ENCODE data around the gene FHIT.

The FHIT gene

DNA sequence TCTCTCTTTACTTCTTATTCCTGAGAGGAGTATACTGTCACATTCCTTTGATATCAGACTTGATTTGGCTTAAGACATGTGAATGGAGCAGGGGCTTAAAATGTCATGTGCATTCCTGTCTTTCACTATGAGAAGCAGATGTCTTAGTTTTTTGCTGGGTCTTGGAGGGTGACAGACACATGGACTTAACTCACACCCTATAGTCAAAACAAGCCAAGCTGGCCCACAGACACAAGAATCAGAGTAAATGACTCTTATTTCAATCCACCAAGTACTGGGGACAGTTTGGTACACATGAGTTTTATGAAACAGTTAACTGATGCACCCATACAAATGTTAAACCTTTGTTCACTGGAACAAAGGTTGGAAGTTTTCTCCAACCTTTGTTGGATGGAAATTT is 1177.3 kb downstream of the FHIT start:
- H3K4me3 ChIP-seq (ENCODE audit: control insufficient read depth, low read depth, low read length) = no peak overlapping the region
- TF ChIP-seq, protein P1, sequence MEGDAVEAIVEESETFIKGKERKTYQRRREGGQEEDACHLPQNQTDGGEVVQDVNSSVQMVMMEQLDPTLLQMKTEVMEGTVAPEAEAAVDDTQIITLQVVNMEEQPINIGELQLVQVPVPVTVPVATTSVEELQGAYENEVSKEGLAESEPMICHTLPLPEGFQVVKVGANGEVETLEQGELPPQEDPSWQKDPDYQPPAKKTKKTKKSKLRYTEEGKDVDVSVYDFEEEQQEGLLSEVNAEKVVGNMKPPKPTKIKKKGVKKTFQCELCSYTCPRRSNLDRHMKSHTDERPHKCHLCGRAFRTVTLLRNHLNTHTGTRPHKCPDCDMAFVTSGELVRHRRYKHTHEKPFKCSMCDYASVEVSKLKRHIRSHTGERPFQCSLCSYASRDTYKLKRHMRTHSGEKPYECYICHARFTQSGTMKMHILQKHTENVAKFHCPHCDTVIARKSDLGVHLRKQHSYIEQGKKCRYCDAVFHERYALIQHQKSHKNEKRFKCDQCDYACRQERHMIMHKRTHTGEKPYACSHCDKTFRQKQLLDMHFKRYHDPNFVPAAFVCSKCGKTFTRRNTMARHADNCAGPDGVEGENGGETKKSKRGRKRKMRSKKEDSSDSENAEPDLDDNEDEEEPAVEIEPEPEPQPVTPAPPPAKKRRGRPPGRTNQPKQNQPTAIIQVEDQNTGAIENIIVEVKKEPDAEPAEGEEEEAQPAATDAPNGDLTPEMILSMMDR (IDR thresholded peaks at IDR 0.05; ENCODE audit: control insufficient read depth, insufficient read depth, low read depth, low read length, missing control alignments) = no peak
- DNase-seq (ENCODE audit: low read depth) = no peak

DNA sequence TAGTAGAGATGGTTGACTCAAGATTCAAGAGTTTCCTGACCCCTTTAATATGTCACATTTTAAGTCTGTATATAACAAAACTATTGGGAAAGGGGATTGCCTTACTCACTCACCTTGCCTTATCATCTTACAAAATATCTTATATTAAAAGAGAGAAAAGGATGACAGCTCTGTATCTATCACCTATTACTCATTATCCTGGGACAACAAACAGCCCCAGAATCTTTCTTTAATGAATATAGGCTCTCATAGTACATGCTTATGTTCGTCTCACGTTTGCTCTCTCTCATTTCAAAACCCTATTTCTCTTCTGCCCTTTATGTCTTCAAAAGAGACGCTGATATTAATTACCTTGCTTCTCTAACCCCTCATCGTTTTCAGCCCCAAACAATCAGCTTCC is 1178.0 kb downstream of the FHIT start:
- DNase-seq (ENCODE audit: low read depth) = no peak
- TF ChIP-seq, protein P1 (IDR thresholded peaks at IDR 0.05; ENCODE audit: control insufficient read depth, insufficient read depth, low read depth, low read length, missing control alignments) = no peak
- H3K4me3 ChIP-seq (ENCODE audit: control insufficient read depth, low read depth, low read length) = no peak overlapping the region

DNA sequence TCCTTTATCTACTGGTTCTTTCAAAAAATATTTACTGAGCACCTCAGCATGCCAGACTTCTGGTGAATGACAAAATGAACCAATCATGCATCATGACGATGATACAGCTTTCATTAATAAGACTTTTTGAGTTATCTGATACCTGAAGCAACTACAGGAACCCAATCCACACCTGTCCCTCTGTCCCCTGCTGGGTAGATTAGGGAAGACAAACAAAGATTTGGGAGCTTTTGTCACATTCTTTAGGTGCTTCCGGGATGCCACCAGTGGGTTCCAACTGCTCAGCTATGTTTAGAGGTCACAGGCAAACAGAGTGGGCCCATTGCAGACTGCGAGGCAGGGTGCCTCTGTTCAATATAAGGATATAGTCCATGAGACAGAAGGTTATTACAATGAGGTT is 1180.9 kb downstream of the FHIT start:
- TF ChIP-seq, protein P1 (IDR thresholded peaks at IDR 0.05; ENCODE audit: control insufficient read depth, insufficient read depth, low read depth, low read length, missing control alignments) = no peak
- DNase-seq (ENCODE audit: low read depth) = no peak
- no peak overlapping the region for H3K4me3 ChIP-seq (ENCODE audit: control insufficient read depth, low read depth, low read length)

DNA sequence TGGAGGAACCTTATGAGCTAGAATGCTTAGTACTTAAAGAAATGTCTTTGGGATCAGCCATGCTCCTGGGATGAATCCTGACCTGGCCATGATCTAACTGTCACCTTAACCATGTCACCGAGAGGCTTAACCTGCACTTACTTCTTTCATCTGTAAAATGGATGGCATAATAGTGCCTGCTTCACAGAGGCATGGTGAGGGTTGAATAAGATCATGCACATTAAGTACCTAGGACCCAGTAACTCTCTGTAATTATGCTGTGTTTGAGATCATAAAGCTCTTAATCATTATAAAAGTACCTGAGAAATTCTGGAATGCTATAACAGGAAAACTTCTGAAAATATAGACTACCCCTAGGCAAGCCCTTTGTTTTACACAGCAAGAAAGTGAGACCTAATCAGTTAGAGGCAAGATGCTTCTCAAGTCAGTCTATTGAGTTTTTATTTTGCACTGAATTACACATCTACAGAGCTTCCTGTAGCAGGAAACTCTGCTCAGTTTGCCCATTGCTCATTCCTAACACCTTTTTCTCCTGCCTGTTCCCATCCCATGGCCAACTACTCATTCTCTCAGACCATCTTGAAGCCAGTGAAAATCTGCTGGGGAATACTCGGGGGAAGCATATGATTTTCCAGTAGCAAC is 1185.9 kb downstream of the FHIT start:
- DNase-seq (ENCODE audit: low read depth) = no peak
- TF ChIP-seq, protein P1 (IDR thresholded peaks at IDR 0.05; ENCODE audit: control insufficient read depth, insufficient read depth, low read depth, low read length, missing control alignments) = no peak
- H3K4me3 ChIP-seq (ENCODE audit: control insufficient read depth, low read depth, low read length) = no peak overlapping the region

DNA sequence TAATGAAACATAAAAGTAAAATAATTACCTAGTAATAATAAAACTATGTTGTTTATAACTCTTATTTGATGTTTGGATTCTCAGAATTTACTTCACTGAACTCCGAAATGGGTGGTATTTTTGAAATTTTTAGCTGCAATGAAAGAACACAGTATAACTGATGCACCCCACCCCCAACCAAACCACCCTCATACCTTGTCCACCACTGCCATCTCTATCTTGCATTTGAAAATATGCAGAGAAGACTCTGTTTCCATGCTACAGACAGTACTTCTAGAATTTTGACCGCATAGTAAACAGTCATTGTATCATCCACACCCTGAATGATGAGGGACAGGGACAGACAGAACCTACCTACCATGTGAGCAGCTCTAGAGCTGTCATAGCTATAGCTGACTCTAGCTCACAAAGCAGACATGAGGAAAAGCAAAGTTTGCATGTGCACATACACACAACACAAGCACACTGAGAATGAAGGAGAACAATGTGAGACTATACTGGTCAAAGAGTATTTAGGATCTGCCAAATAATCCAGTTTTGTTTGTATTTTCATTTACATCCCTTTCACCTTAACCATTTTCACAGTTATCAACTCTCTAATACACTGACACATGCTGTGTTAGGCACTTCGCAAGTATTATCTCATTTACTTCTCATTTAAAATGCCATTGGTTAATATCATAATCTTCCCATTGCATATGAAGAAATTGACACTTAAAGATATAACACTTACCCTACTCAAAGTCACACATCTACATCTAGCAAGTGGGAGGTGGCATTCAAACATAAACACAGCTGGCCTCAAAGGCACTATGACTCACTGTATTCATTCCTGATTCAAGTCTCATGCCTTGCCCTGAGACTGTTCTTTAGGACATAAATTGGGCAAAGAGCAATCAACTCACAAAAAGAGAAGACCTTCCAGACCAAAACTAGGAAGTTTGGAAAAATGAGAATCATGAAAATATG is 1186.8 kb downstream of the FHIT start:
- TF ChIP-seq, protein P1 (IDR thresholded peaks at IDR 0.05; ENCODE audit: control insufficient read depth, insufficient read depth, low read depth, low read length, missing control alignments) = no peak
- no peak overlapping the region for H3K4me3 ChIP-seq (ENCODE audit: control insufficient read depth, low read depth, low read length)
- no peak for DNase-seq (ENCODE audit: low read depth)

DNA sequence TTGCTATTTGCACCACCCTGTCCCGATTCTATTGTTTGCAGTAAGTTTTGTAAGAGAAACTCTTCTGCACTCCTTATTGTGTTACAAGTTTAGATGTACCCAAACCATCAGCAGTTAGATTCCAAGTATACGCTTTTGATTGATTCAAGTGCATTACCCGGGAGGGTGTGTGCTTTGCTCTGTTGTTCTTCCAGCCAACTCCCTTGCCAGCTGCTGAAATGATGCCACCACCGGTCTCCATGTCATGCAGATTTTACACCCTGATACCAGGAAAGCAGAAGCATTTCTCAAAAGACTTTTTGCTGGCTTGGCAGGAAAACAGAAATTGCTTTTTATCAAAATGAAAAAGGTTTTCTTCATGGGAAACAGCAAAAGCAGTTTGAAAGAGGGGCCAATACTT is 1194.8 kb downstream of the FHIT start:
- TF ChIP-seq, protein P1 (IDR thresholded peaks at IDR 0.05; ENCODE audit: control insufficient read depth, insufficient read depth, low read depth, low read length, missing control alignments) = no peak
- no peak for DNase-seq (ENCODE audit: low read depth)
- H3K4me3 ChIP-seq (ENCODE audit: control insufficient read depth, low read depth, low read length) = no peak overlapping the region

All from AG09309 (cell line).